Ishikawa (cell line): ENCODE results near the gene TRPC4AP.

ENCODE experiments used
- CEBPB ChIP-seq: IDR thresholded peaks from 2 replicates; pipeline ENCODE4 v1.6.1; 2012
- CREB1 ChIP-seq: IDR thresholded peaks from 2 replicates; pipeline ENCODE4 v1.6.1; 2012; ENCODE audit warnings: low read depth
- EP300 ChIP-seq: IDR thresholded peaks from 2 replicates; pipeline ENCODE4 v1.6.1; 2012; ENCODE audit warnings: borderline replicate concordance
- FOXM1 ChIP-seq: IDR thresholded peaks from 2 replicates; pipeline ENCODE4 v1.6.1; 2012; ENCODE audit warnings: low read depth, borderline replicate concordance
- NFIC ChIP-seq: IDR thresholded peaks from 2 replicates; pipeline ENCODE4 v1.6.1; 2012
- RAD21 ChIP-seq: IDR thresholded peaks from 2 replicates; pipeline ENCODE4 v1.6.1; 2012; ENCODE audit warnings: low read depth
- TAF1 ChIP-seq: IDR thresholded peaks from 2 replicates; pipeline ENCODE4 v1.6.1; 2012; ENCODE audit warnings: low read depth, mild to moderate bottlenecking
- TCF12 ChIP-seq: IDR thresholded peaks from 2 replicates; pipeline ENCODE4 v1.6.1; 2012; ENCODE audit warnings: low read depth
- YY1 ChIP-seq: IDR thresholded peaks from 2 replicates; pipeline ENCODE4 v1.6.1; 2012; ENCODE audit warnings: low read depth
- TF ChIP-seq, protein P1 (sequence below): IDR thresholded peaks from 2 replicates; pipeline ENCODE4 v1.6.1; 2012; ENCODE audit warnings: low read depth, mild to moderate bottlenecking
- TF ChIP-seq, protein P2 (sequence below): IDR thresholded peaks from 2 replicates; pipeline ENCODE4 v1.6.1; 2012
- TF ChIP-seq, protein P3 (sequence below): IDR thresholded peaks from 2 replicates; pipeline ENCODE4 v1.6.1; 2012

DNA sequence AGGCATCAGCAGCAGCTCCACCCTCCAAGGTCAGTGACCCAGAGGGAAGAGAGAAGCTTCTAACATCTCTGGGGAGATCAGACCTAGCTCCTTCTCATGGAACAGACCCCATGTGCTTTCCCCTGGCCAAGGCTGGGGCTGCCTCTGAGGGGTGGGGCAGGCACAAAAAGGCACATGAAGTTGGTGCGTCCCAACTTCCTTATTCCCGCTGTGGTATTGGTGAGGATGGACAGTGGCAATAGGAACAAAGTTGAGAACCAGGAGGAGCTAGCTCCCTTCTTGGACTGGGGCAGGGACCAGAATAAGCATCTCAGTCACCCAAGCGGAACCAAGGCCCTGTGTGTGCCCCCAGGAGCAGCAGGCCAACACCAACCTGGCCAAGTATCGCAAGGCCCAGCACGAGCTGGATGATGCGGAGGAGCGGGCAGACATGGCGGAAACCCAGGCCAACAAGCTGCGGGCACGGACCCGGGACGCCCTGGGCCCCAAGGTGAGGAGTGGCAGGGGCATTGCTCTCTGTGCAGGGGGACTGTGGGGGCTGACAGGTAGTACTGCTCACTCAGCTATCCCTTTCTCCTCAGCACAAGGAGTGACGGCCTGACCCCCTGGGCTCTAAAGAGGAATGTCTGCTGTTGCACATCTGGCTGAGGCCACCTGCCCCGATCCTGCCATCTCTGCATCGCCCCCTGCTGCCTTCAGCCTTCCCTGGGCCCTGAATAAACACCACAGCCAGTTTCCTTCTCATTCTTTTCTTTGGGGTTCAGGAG lies 90.8 kb downstream of the TRPC4AP start:
- TF ChIP-seq TCF12 (no peak), TAF1 (no peak), YY1 (no peak), CEBPB (no peak), CREB1 (no peak), RAD21 (peak; percentile 24; the same call in 1 of the 2 replicates), EP300 (no peak), FOXM1 (no peak), NFIC (no peak)
- TF ChIP-seq, protein P1, sequence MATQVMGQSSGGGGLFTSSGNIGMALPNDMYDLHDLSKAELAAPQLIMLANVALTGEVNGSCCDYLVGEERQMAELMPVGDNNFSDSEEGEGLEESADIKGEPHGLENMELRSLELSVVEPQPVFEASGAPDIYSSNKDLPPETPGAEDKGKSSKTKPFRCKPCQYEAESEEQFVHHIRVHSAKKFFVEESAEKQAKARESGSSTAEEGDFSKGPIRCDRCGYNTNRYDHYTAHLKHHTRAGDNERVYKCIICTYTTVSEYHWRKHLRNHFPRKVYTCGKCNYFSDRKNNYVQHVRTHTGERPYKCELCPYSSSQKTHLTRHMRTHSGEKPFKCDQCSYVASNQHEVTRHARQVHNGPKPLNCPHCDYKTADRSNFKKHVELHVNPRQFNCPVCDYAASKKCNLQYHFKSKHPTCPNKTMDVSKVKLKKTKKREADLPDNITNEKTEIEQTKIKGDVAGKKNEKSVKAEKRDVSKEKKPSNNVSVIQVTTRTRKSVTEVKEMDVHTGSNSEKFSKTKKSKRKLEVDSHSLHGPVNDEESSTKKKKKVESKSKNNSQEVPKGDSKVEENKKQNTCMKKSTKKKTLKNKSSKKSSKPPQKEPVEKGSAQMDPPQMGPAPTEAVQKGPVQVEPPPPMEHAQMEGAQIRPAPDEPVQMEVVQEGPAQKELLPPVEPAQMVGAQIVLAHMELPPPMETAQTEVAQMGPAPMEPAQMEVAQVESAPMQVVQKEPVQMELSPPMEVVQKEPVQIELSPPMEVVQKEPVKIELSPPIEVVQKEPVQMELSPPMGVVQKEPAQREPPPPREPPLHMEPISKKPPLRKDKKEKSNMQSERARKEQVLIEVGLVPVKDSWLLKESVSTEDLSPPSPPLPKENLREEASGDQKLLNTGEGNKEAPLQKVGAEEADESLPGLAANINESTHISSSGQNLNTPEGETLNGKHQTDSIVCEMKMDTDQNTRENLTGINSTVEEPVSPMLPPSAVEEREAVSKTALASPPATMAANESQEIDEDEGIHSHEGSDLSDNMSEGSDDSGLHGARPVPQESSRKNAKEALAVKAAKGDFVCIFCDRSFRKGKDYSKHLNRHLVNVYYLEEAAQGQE = no peak
- TF ChIP-seq, protein P2, sequence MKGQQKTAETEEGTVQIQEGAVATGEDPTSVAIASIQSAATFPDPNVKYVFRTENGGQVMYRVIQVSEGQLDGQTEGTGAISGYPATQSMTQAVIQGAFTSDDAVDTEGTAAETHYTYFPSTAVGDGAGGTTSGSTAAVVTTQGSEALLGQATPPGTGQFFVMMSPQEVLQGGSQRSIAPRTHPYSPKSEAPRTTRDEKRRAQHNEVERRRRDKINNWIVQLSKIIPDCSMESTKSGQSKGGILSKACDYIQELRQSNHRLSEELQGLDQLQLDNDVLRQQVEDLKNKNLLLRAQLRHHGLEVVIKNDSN = no peak
- TF ChIP-seq, protein P3, sequence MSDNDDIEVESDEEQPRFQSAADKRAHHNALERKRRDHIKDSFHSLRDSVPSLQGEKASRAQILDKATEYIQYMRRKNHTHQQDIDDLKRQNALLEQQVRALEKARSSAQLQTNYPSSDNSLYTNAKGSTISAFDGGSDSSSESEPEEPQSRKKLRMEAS = no peak
